ENCODE measurements around the gene CALR3. TPM values are rescaled to one million over a fixed set of nuclear protein-coding genes. Genes with fewer than 3 reads are reported as not detected.

Gene CALR3
- total RNA-seq, 2 experiments from 2014 or later: not detected

DNA sequence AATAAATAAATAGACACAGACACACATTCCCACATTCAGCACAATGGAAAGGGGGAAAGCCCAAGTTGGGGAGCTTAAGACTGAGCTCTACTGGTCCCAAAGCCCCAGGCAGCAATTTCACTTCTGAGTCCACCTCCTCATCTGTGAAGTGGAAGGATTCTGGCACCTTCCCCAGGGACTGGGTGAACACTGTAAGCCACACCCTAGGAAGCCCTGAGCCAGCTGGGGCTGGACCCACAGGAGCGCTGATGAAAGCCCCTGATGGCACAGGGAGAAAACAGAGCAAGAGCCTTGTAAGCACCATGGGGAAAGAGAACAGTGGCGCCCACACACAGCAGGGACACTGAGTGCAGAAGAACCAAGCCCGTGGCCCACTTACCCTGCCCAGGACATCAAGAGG is 62.0 kb downstream of the CALR3 start:
- TF ChIP-seq, protein P1, sequence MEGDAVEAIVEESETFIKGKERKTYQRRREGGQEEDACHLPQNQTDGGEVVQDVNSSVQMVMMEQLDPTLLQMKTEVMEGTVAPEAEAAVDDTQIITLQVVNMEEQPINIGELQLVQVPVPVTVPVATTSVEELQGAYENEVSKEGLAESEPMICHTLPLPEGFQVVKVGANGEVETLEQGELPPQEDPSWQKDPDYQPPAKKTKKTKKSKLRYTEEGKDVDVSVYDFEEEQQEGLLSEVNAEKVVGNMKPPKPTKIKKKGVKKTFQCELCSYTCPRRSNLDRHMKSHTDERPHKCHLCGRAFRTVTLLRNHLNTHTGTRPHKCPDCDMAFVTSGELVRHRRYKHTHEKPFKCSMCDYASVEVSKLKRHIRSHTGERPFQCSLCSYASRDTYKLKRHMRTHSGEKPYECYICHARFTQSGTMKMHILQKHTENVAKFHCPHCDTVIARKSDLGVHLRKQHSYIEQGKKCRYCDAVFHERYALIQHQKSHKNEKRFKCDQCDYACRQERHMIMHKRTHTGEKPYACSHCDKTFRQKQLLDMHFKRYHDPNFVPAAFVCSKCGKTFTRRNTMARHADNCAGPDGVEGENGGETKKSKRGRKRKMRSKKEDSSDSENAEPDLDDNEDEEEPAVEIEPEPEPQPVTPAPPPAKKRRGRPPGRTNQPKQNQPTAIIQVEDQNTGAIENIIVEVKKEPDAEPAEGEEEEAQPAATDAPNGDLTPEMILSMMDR (IDR thresholded peaks at IDR 0.05): no peak
- CTCF ChIA-PET: no interaction called here
- no peak for ATAC-seq (ENCODE audit: poor library complexity)

DNA sequence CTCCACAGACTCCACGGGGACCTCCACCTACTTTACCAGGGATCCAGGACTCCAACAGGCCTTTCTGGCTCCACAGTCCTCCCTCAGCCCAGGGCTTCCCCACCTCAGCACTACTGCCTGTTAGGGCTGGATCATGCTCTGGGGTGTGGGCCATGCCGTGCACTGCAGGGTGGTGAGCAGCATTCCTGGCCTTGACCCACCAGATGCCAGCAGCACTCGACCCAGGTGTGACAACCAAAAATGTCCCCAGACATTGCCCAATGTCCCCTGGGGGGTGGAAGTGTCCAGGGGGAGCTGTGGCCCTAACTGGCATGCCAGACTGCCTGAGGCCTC is 66.2 kb downstream of the CALR3 start:
- Mint-ChIP-seq H3K9me3 (no peaks in the 10 kb centered on the region), H3K27me3 (no peaks in the 10 kb centered on the region), H3K4me1 (ENCODE audit: low read depth) (no peaks in the 10 kb centered on the region), H3K4me3 (no peak overlapping the region), H3K27ac (no peak overlapping the region), H3K36me3 (ENCODE audit: low read depth) (peaks cover 48% of the 10 kb centered on the region)
- Histone ChIP-seq H3K9me3 (ENCODE audit: control insufficient read depth in 1 of 2, insufficient read depth in 1 of 2, low read length in 2 of 2) (no peaks in the 10 kb centered on the region), H3K4me3 (ENCODE audit: low read length) (no peak overlapping the region), H3K36me3 (ENCODE audit: insufficient read depth, low read length) (peaks cover 52% of the 10 kb centered on the region), H3K27ac (ENCODE audit: low read depth in 1 of 2, low read length in 2 of 2) (no peak overlapping the region), H3K27me3 (ENCODE audit: control insufficient read depth in 1 of 2, insufficient read depth in 2 of 2, low read length in 2 of 2) (no peaks in the 10 kb centered on the region), H3K4me1 (ENCODE audit: insufficient read depth, low read length) (peaks cover 11% of the 10 kb centered on the region)
- ATAC-seq (ENCODE audit: poor library complexity) (no peak), DNase-seq (no peak)
- intact Hi-C loops (cut with DNase I, micrococcal nuclease): no loop called here
- TF ChIP-seq, protein P1 (IDR thresholded peaks at IDR 0.05): no peak
- POLR2A ChIA-PET: no interaction called here
- CTCF ChIA-PET: no interaction called here

More for the DNA sequence above, 62.0 kb downstream of the CALR3 start:
- Mint-ChIP-seq H3K27ac (no peak overlapping the region), H3K4me1 (ENCODE audit: low read depth) (no peaks in the 10 kb centered on the region), H3K27me3 (no peaks in the 10 kb centered on the region), H3K36me3 (ENCODE audit: low read depth) (peaks cover 43% of the 10 kb centered on the region), H3K4me3 (no peak overlapping the region), H3K9me3 (no peaks in the 10 kb centered on the region)
- DNase-seq: no peak
- intact Hi-C loops (cut with DNase I, micrococcal nuclease): no loop called here
- no peak overlapping the region for H3K4me3 ChIP-seq (ENCODE audit: low read length)
- H3K27me3 ChIP-seq (ENCODE audit: control insufficient read depth in 1 of 2, insufficient read depth in 2 of 2, low read length in 2 of 2): no peaks in the 10 kb centered on the region
- H3K4me1 ChIP-seq (ENCODE audit: insufficient read depth, low read length): peaks cover 10% of the 10 kb centered on the region
- peaks cover 54% of the 10 kb centered on the region for H3K36me3 ChIP-seq (ENCODE audit: insufficient read depth, low read length)
- POLR2A ChIA-PET: interaction anchor here (0.6 kb wide), 1 partner anchor 73 kb away, joined by 3 read pairs; no protein-coding TSS in a partner anchor
- no peak overlapping the region for H3K27ac ChIP-seq (ENCODE audit: low read depth in 1 of 2, low read length in 2 of 2)
- H3K9me3 ChIP-seq (ENCODE audit: control insufficient read depth in 1 of 2, insufficient read depth in 1 of 2, low read length in 2 of 2): no peaks in the 10 kb centered on the region

DNA sequence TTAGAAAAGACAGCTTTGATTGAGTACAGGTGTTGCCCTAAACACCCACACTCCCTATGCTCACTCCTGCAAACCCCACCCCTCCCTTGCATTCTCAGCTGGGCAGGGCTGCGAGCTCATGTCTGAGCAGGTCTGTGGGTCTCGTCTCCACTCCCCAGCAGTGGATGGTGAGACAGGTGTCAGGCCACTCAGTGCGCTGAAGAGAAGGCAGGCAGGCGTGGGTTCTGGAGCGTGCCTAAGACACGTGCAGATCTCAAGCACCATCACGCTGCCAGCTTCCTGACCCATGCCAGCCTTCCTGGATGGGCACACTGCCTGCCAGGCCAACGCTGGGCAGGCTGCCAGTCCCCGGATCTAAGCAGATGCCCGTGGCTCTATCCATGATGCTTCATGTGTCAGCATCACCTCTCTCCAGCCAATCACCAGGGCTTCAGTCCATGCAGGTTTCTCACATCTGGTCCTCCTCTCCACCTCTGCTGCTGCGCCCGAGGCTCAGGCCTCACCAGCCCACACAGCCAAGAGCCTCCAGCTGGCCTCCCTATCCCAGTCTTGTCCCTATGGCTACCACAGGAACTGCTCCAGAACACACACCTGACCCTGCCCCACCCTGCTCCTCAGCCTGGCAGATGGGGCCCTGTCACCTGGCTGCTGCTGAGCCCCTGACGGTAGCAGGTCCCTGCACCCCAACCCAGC is 66.8 kb downstream of the CALR3 start:
- no peak for ATAC-seq (ENCODE audit: poor library complexity)
- Histone ChIP-seq H3K27me3 (ENCODE audit: control insufficient read depth in 1 of 2, insufficient read depth in 2 of 2, low read length in 2 of 2) (no peaks in the 10 kb centered on the region), H3K36me3 (ENCODE audit: insufficient read depth, low read length) (peaks cover 51% of the 10 kb centered on the region), H3K4me3 (ENCODE audit: low read length) (no peak overlapping the region), H3K9me3 (ENCODE audit: control insufficient read depth in 1 of 2, insufficient read depth in 1 of 2, low read length in 2 of 2) (no peaks in the 10 kb centered on the region), H3K27ac (ENCODE audit: low read depth in 1 of 2, low read length in 2 of 2) (no peak overlapping the region), H3K4me1 (ENCODE audit: insufficient read depth, low read length) (peaks cover 11% of the 10 kb centered on the region)
- H3K9me3 Mint-ChIP-seq: no peaks in the 10 kb centered on the region
- TF ChIP-seq, protein P1 (IDR thresholded peaks at IDR 0.05): no peak
- no peak overlapping the region for H3K27ac Mint-ChIP-seq
- H3K4me1 Mint-ChIP-seq (ENCODE audit: low read depth): no peaks in the 10 kb centered on the region
- ChIA-PET POLR2A (no interaction called here), CTCF (no interaction called here)
- no peaks in the 10 kb centered on the region for H3K27me3 Mint-ChIP-seq
- no peak overlapping the region for H3K4me3 Mint-ChIP-seq
- no peak for DNase-seq
- intact Hi-C loops (cut with DNase I, micrococcal nuclease): no loop called here
- H3K36me3 Mint-ChIP-seq (ENCODE audit: low read depth): peaks cover 48% of the 10 kb centered on the region

Other genes starting within 250 kb of the CALR3 start
- gene KLF2, start 171.3 kb downstream of the CALR3 start, total RNA-seq: 1,000 to 10,000 TPM; 1,201 to 1,291 TPM
- 10 to 100 TPM; 24.6 to 26.5 TPM for gene EPS15L1, start 24.2 kb downstream of the CALR3 start, total RNA-seq
- 1 to 10 TPM in 1 of 2 experiments, under 1 TPM in 1; 0.78 to 1.0 TPM for gene C19orf44, start 227 bp upstream of the CALR3 start, total RNA-seq
- 10 to 100 TPM; 47.1 to 48.2 TPM for gene CHERP, start 46.3 kb upstream of the CALR3 start, total RNA-seq
- 10 to 100 TPM; 72.3 to 76.3 TPM for gene SLC35E1, start 76.2 kb upstream of the CALR3 start, total RNA-seq
- gene MED26, start 132.0 kb upstream of the CALR3 start, total RNA-seq: 10 to 100 TPM; 50.4 to 52.4 TPM
- 10 to 100 TPM; 44.3 to 47.4 TPM for gene SMIM7, start 164.0 kb upstream of the CALR3 start, total RNA-seq
- gene TMEM38A, start 165.0 kb upstream of the CALR3 start, total RNA-seq: under 1 TPM in 1 of 2 experiments, not detected in 1; 0.59 TPM
- not detected for gene NWD1, start 223.7 kb upstream of the CALR3 start, total RNA-seq

Measured in CD4-positive, alpha-beta T cell (primary cell).